ENCODE data around the gene SPATA2L. TPM values are rescaled to one million over a fixed set of nuclear protein-coding genes. Genes with fewer than 3 reads are reported as not detected.

Gene SPATA2L
- total RNA-seq, 4 donors from 2014 or later = 1.3 to 7.5 (median 3.2) TPM

GRCh38 chr16:89738538-89739317, 37.2 kb upstream of the SPATA2L start:
- TF ChIP-seq CTCF (IDR thresholded peaks at IDR 0.05 in 4 of 5, conservative IDR thresholded peaks at IDR 0.05 in 1 of 5) (no peak), POLR2A (IDR thresholded peaks at IDR 0.05) (no peak)
- no peak for ATAC-seq
- intact Hi-C loops (cut with DNase I; ENCODE audit: low total_unique reads) = no loop called here
- Histone ChIP-seq H3K4me1 (no peaks in the 10 kb centered on the region), H3K36me3 (peaks cover 0 to 66% of the 10 kb centered on the region in 2 donors), H3K4me3 (no peak overlapping the region), H3K27me3 (no peaks in the 10 kb centered on the region), H3K27ac (no peak overlapping the region), H3K9me3 (no peaks in the 10 kb centered on the region)
- no peak for DNase-seq
- in situ Hi-C loops (cut with MboI; ENCODE audit: low sequenced_read_pairs in 4 of 4) = no loop called here

GRCh38 chr16:89738072-89738377, 36.5 kb upstream of the SPATA2L start:
- Histone ChIP-seq H3K4me3 (no peak overlapping the region), H3K4me1 (no peaks in the 10 kb centered on the region), H3K27ac (no peak overlapping the region), H3K27me3 (no peaks in the 10 kb centered on the region), H3K9me3 (no peaks in the 10 kb centered on the region), H3K36me3 (peaks cover 0 to 73% of the 10 kb centered on the region in 2 donors)
- TF ChIP-seq POLR2A (IDR thresholded peaks at IDR 0.05) = no peak
- TF ChIP-seq CTCF (IDR thresholded peaks at IDR 0.05 in 4 of 5, conservative IDR thresholded peaks at IDR 0.05 in 1 of 5) = no peak
- in situ Hi-C loops (cut with MboI; ENCODE audit: low sequenced_read_pairs in 4 of 4) = no loop called here
- intact Hi-C loops (cut with DNase I; ENCODE audit: low total_unique reads) = no loop called here
- ATAC-seq (no peak), DNase-seq (no peak)

GRCh38 chr16:89737341-89738071, 36.0 kb upstream of the SPATA2L start:
- Histone ChIP-seq H3K4me3 (no peak overlapping the region), H3K27me3 (no peaks in the 10 kb centered on the region), H3K4me1 (no peaks in the 10 kb centered on the region), H3K9me3 (no peaks in the 10 kb centered on the region), H3K36me3 (peaks cover 0 to 75% of the 10 kb centered on the region in 2 donors), H3K27ac (no peak overlapping the region)
- in situ Hi-C loops (cut with MboI; ENCODE audit: low sequenced_read_pairs in 4 of 4) = no loop called here
- DNase-seq (no peak), ATAC-seq (no peak)
- TF ChIP-seq CTCF (IDR thresholded peaks at IDR 0.05 in 4 of 5, conservative IDR thresholded peaks at IDR 0.05 in 1 of 5) (no peak), POLR2A (IDR thresholded peaks at IDR 0.05) (no peak)
- intact Hi-C loops (cut with DNase I; ENCODE audit: low total_unique reads) = no loop called here

- no peak for DNase-seq
- in situ Hi-C loops (cut with MboI; ENCODE audit: low sequenced_read_pairs in 4 of 4) (no loop called here), intact Hi-C loops (cut with DNase I; ENCODE audit: low total_unique reads) (no loop called here)
- TF ChIP-seq CTCF (IDR thresholded peaks at IDR 0.05 in 4 of 5, conservative IDR thresholded peaks at IDR 0.05 in 1 of 5) (no peak), POLR2A (IDR thresholded peaks at IDR 0.05) (no peak)
- no peaks in the 10 kb centered on the region for H3K4me1 ChIP-seq
- ATAC-seq = no peak
- H3K9me3 ChIP-seq = no peaks in the 10 kb centered on the region
- H3K36me3 ChIP-seq = peaks cover 0 to 85% of the 10 kb centered on the region in 2 donors
- H3K27me3 ChIP-seq = no peaks in the 10 kb centered on the region
- no peak overlapping the region for H3K4me3 ChIP-seq
- H3K27ac ChIP-seq = no peak overlapping the region
These were observed 35.0 kb upstream of the SPATA2L start for GRCh38 chr16:89736554-89736953.
